A549 (cell line): Measurements from ENCODE around the gene LASP1.

Experiments used
- CTCF ChIP-seq: fragments of >200 bp; sonication (Bioruptor Twin); formaldehyde crosslinking; IDR thresholded peaks from 3 replicates; pipeline ENCODE4 v1.5.1; 2016
- JUN ChIP-seq, 2 experiments: fragments of >200 bp; sonication (Bioruptor Twin); formaldehyde crosslinking; IDR thresholded peaks; 2 replicates in 1 of 2; 3 replicates in 1 of 2; pipeline ENCODE4 v1.6.1; 2016 to 2017
- SMC3 ChIP-seq: fragments of >200 bp; sonication (Bioruptor Twin); formaldehyde crosslinking; IDR thresholded peaks from 3 replicates; pipeline ENCODE4 v1.6.1; 2018; ENCODE audit warnings: inconsistent platforms
- TF ChIP-seq, protein P1 (sequence below): IDR thresholded peaks from 2 replicates; pipeline ENCODE4 v1.6.1; 2012

- TF ChIP-seq CTCF (no peak), JUN (IDR thresholded peaks at IDR 0.05) (no peak), SMC3 (no peak)
- TF ChIP-seq, protein P1, sequence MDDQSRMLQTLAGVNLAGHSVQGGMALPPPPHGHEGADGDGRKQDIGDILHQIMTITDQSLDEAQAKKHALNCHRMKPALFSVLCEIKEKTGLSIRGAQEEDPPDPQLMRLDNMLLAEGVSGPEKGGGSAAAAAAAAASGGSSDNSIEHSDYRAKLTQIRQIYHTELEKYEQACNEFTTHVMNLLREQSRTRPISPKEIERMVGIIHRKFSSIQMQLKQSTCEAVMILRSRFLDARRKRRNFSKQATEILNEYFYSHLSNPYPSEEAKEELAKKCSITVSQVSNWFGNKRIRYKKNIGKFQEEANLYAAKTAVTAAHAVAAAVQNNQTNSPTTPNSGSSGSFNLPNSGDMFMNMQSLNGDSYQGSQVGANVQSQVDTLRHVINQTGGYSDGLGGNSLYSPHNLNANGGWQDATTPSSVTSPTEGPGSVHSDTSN: no peak
Observed at GRCh38 chr17:38825762-38826247, 44.1 kb upstream of the LASP1 start.
